Endothelial cell (in vitro differentiated cells): ENCODE results near the gene MPP4. TPM values are rescaled to one million over a fixed set of nuclear protein-coding genes. Genes with fewer than 3 reads are reported as not detected.

ENCODE experiments used
- DNase-seq: peaks from one replicate; pipeline ENCODE4 v3.0.0; 2021; ENCODE audit warnings: low spot score
- H3K27ac Mint-ChIP-seq: one replicate; pipeline ENCODE4 v1.8.0; 2021; ENCODE audit warnings: mixed read lengths, inconsistent platforms; ENCODE audit not compliant: unreplicated experiment
- H3K27me3 Mint-ChIP-seq: one replicate; pipeline ENCODE4 v1.8.0; 2021; ENCODE audit warnings: mild to moderate bottlenecking, moderate library complexity, mixed read lengths, inconsistent platforms; ENCODE audit not compliant: unreplicated experiment
- H3K36me3 Mint-ChIP-seq: one replicate; pipeline ENCODE4 v1.8.0; 2021; ENCODE audit warnings: mild to moderate bottlenecking, low read depth, mixed read lengths, inconsistent platforms; ENCODE audit not compliant: unreplicated experiment
- H3K4me1 Mint-ChIP-seq: one replicate; pipeline ENCODE4 v1.8.0; 2021; ENCODE audit warnings: mild to moderate bottlenecking, mixed read lengths, inconsistent platforms; ENCODE audit not compliant: unreplicated experiment
- H3K4me3 Mint-ChIP-seq: one replicate; pipeline ENCODE4 v1.8.0; 2021; ENCODE audit warnings: mild to moderate bottlenecking, mixed read lengths, inconsistent platforms; ENCODE audit not compliant: unreplicated experiment
- H3K9me3 Mint-ChIP-seq: one replicate; pipeline ENCODE4 v1.8.0; 2021; ENCODE audit warnings: mixed read lengths, inconsistent platforms; ENCODE audit not compliant: unreplicated experiment
- long read RNA-seq: library from polyadenylated mRNA; unstranded; transcript quantifications from one replicate; pipeline ENCODE4 v2.0.0, GENCODE V29; 2020; ENCODE audit not compliant: unreplicated experiment
- total RNA-seq: library from RNA; stranded (reverse); fragmentation: NEBNext Ultra II Directional; extraction: Animal tissue kit (Norgen Biotek cat#: 25700); gene quantifications from one replicate; pipeline ENCODE4 v1.2.1, GENCODE V29; 2021; ENCODE audit not compliant: unreplicated experiment
- TF ChIP-seq, protein P1 (sequence below): fragments of 200-600 bp; sonication (generic); IDR thresholded peaks from one replicate; pipeline ENCODE4 v1.5.0; 2021; ENCODE audit warnings: antibody characterized with exemption; ENCODE audit not compliant: unreplicated experiment

Gene MPP4, protein sequence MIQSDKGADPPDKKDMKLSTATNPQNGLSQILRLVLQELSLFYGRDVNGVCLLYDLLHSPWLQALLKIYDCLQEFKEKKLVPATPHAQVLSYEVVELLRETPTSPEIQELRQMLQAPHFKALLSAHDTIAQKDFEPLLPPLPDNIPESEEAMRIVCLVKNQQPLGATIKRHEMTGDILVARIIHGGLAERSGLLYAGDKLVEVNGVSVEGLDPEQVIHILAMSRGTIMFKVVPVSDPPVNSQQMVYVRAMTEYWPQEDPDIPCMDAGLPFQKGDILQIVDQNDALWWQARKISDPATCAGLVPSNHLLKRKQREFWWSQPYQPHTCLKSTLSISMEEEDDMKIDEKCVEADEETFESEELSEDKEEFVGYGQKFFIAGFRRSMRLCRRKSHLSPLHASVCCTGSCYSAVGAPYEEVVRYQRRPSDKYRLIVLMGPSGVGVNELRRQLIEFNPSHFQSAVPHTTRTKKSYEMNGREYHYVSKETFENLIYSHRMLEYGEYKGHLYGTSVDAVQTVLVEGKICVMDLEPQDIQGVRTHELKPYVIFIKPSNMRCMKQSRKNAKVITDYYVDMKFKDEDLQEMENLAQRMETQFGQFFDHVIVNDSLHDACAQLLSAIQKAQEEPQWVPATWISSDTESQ
- total RNA-seq: 0.13 TPM
- long read RNA-seq: 0 reads

DNA sequence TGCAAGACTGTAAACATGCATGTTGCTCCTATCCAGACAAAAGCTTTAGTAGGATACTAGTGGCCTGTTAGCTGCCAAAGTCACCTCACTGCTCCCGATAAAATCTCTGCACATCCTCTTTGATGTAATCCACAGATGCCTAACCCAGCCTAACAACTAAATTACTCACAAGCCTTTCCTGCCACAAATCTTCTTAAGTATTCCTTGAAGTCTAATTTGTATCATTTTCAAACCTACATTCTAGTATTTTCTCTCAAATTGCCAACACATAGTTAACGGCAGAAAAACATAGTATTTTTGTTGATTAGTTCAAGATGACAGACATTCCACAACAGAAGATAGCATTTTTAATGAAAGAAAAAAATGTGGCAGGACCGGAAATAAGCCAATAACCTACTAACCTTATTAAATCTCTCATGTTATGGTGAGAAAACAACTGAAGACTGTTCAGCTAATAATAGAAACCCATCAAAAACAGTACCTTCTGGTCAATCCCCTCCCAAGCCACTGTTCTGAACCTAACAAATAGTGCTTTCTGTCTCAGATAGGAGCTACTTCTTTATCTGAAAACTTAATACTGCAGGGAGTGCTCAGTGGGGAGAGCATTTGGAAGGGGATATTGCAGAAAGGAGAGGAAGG is at the start of gene MPP4:
Gene MPP4 (minus strand): TSS at position 57 of the 639 bp plus-strand sequence. CDS start 4,690 bp downstream, outside the sequence.
- Mint-ChIP-seq H3K4me3 (no peak within 1 kb of the TSS), H3K9me3 (no peaks in the 10 kb centered on the region), H3K36me3 (no peaks in the 10 kb centered on the region), H3K27ac (no peak within 1 kb of the TSS), H3K27me3 (peaks cover 2% of the 10 kb centered on the region), H3K4me1 (no peaks in the 10 kb centered on the region)
- DNase-seq: no peak
- TF ChIP-seq, protein P1, sequence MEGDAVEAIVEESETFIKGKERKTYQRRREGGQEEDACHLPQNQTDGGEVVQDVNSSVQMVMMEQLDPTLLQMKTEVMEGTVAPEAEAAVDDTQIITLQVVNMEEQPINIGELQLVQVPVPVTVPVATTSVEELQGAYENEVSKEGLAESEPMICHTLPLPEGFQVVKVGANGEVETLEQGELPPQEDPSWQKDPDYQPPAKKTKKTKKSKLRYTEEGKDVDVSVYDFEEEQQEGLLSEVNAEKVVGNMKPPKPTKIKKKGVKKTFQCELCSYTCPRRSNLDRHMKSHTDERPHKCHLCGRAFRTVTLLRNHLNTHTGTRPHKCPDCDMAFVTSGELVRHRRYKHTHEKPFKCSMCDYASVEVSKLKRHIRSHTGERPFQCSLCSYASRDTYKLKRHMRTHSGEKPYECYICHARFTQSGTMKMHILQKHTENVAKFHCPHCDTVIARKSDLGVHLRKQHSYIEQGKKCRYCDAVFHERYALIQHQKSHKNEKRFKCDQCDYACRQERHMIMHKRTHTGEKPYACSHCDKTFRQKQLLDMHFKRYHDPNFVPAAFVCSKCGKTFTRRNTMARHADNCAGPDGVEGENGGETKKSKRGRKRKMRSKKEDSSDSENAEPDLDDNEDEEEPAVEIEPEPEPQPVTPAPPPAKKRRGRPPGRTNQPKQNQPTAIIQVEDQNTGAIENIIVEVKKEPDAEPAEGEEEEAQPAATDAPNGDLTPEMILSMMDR: no peak

DNA sequence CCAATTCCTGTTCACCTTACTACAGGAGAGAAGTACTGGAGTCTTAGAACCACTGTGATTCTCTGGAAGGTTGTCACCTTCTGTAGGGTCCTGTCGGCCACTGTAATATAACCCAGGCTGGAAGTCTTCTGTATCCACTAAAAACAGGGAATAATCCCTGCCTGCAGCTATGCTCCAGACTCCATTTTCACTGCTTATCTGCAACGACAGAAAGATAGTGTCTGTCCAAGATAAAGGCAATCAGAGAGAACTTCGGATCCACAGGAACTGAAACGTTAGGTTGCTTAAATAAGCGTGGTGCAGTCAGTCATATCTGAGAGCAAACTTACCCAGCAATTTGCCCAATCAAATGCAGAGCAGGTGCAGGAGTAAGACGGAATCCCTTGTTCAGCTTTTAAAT is 48.1 kb upstream of the MPP4 start:
- no peak for DNase-seq
- Mint-ChIP-seq H3K4me3 (no peak overlapping the region), H3K4me1 (peaks cover 15% of the 10 kb centered on the region), H3K27me3 (no peaks in the 10 kb centered on the region), H3K27ac (no peak overlapping the region), H3K9me3 (no peaks in the 10 kb centered on the region), H3K36me3 (peaks cover 26% of the 10 kb centered on the region)
- TF ChIP-seq, protein P1: no peak

DNA sequence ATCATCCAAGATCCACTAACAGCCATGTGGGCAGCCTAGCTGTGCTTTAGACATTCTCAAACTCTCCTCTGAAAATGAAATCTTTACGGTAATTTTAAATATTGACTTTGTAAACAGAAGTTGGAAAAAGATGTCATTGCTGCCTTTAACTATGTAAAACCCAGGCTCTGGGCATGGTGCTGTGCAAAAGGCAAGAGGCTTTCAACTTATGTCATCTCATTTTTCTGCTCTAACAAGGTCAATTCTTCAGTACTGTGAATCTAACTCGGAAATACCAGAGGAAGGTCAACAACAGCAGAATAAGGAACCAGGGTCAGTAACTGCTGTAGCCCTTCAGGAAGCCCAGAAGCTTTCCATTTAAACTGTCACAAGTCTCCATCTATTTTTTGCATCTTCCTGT is 37.0 kb upstream of the MPP4 start:
- Mint-ChIP-seq H3K4me3 (no peak overlapping the region), H3K27ac (no peak overlapping the region), H3K4me1 (no peaks in the 10 kb centered on the region), H3K27me3 (no peaks in the 10 kb centered on the region), H3K36me3 (peaks cover 40% of the 10 kb centered on the region), H3K9me3 (peaks cover 4% of the 10 kb centered on the region)
- TF ChIP-seq, protein P1: no peak
- DNase-seq: no peak

DNA sequence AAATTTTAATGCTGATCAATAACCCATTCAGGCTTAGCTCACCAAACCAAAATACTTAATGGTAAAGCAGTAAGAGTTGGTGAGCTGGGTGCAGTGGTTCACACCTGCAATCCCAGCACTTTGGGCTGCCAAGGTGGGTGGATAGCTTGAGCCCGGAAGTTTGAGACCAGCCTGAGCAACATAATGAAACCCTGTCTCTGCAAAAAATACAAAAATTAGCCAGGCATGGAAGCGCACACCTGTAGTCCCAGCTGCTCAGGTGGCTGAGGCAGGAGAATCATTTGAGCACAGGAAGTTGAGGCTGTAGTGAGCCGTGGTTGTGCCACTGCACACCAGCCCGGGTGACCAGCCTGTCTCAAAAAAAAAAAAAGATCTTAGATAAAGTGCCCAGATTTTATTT is 35.7 kb upstream of the MPP4 start:
- no peak for DNase-seq
- Mint-ChIP-seq H3K4me3 (no peak overlapping the region), H3K9me3 (peaks cover 4% of the 10 kb centered on the region), H3K27ac (no peak overlapping the region), H3K27me3 (no peaks in the 10 kb centered on the region), H3K4me1 (no peaks in the 10 kb centered on the region), H3K36me3 (peaks cover 43% of the 10 kb centered on the region)
- TF ChIP-seq, protein P1: no peak

DNA sequence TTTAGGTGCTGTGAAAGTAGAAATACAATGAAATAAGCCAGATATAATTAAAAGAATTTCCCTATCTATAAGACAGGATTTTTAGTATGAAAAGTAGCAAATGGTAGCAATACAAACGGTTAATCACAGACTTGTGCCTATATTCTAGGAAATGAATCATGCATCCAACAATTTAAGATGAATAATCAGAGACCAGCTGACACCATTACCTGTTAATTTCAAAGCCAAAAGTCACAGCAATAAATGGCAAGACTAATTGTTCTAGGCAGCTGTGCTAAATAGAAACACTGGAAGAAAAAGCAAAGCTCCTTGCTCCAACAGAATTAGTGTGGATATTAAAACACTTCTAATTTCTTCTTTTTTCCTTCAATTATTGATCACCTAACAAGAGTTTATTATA is 35.1 kb upstream of the MPP4 start:
- H3K27me3 Mint-ChIP-seq: no peaks in the 10 kb centered on the region
- H3K27ac Mint-ChIP-seq: no peak overlapping the region
- TF ChIP-seq, protein P1: no peak
- no peak overlapping the region for H3K4me3 Mint-ChIP-seq
- DNase-seq: no peak
- peaks cover 47% of the 10 kb centered on the region for H3K36me3 Mint-ChIP-seq
- no peaks in the 10 kb centered on the region for H3K4me1 Mint-ChIP-seq
- H3K9me3 Mint-ChIP-seq: peaks cover 4% of the 10 kb centered on the region
